Thyroid gland (tissue), 4 donors: ENCODE data around the gene IL11. TPM values are rescaled to one million over a fixed set of nuclear protein-coding genes. Genes with fewer than 3 reads are reported as not detected.
"Not testable (repeated sequence)": the region's sequence is repeated elsewhere in the genome, so short reads cannot be mapped to it uniquely, and the experiment has no call there.

Experiments
- DNase-seq, 2 donors: peaks; one replicate each; pipeline ENCODE4 v3.0.0-alpha.2; 2019
- H3K27ac ChIP-seq, 3 donors: fragments of 200-600 bp; sonication (generic); 1 replicate in 2 of 3; 2 replicates in 1 of 3; pipeline ENCODE4 v1.5.1; 2016 to 2019; ENCODE audit warnings: mild to moderate bottlenecking in 1 of 3, moderate library complexity in 1 of 3
- H3K27me3 ChIP-seq: fragments of 200-600 bp; sonication (generic); one replicate; pipeline ENCODE4 v1.5.1; 2019
- H3K36me3 ChIP-seq, 2 donors: fragments of 200-600 bp; sonication (generic); one replicate each; pipeline ENCODE4 v1.5.1; 2016 to 2019
- H3K4me1 ChIP-seq, 2 donors: fragments of 200-600 bp; sonication (generic); one replicate each; pipeline ENCODE4 v1.5.1; 2017 to 2019
- H3K4me3 ChIP-seq, 3 donors: fragments of 200-600 bp; sonication (generic); replicated peaks in 1 of 3; 1 replicate in 2 of 3; 2 replicates in 1 of 3; pipeline ENCODE4 v1.5.1; 2016; ENCODE audit warnings: mild to moderate bottlenecking in 1 of 3
- H3K9me3 ChIP-seq: fragments of 200-600 bp; sonication (generic); one replicate; pipeline ENCODE4 v1.5.1; 2017
- POLR2A ChIP-seq, 2 donors: fragments of 450-650 bp; IDR thresholded peaks; one replicate each; pipeline ENCODE4 v1.6.1; 2017; ENCODE audit warnings: antibody characterized with exemption in 2 of 2, mild to moderate bottlenecking in 2 of 2, moderate library complexity in 1 of 2
- WGBS, 2 donors: methylation state at CpG; one replicate each; pipeline ENCODE4 v1.1.5; 2017; 5-methylcytosine and 5-hydroxymethylcytosine counted together
- intact Hi-C: fragments of 100-400 bp; cut with DNase I; formaldehyde crosslinking; loops from one replicate; pipeline ENCODE4 v1.15.1; 2023
- total RNA-seq, 4 donors: library from RNA; depleted of rRNA; stranded (reverse); fragments of >200 nt; gene quantifications; one replicate each; pipeline ENCODE4 v1.2.3, GENCODE V29; 2016
- TF ChIP-seq, protein P1 (sequence below), 6 experiments: fragments of 200-600 bp in 3 of 6; fragments of 450-650 bp in 3 of 6; sonication (generic) in 3 of 6; IDR thresholded peaks; one replicate each; pipeline ENCODE4 v1.5.1; 2016 to 2019; ENCODE audit warnings: antibody characterized with exemption in 6 of 6, mild to moderate bottlenecking in 2 of 6, inconsistent platforms in 1 of 6, moderate library complexity in 1 of 6

The IL11 gene
- total RNA-seq, 4 donors from 2014 or later, result not detected

DNA sequence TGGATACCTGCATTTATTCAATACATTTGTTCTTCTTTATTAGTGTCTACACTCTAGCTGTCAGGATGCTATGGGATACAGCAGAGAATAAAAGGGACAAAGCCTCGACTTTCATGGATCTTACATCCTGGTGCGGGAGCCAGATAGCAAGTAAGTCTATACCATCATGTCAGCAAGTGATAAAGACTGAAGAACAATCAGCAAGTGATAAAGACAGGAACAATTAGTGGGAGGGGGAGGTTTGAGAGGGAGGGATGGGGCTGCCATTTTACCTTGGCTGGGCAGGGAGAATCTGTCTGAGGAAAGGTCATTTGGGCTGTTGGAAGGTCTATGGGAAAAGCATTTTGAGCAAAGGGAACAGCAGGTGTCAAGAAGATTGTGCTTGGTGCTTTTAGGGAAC lies 39.9 kb upstream of the IL11 start:
- TF ChIP-seq, protein P1, sequence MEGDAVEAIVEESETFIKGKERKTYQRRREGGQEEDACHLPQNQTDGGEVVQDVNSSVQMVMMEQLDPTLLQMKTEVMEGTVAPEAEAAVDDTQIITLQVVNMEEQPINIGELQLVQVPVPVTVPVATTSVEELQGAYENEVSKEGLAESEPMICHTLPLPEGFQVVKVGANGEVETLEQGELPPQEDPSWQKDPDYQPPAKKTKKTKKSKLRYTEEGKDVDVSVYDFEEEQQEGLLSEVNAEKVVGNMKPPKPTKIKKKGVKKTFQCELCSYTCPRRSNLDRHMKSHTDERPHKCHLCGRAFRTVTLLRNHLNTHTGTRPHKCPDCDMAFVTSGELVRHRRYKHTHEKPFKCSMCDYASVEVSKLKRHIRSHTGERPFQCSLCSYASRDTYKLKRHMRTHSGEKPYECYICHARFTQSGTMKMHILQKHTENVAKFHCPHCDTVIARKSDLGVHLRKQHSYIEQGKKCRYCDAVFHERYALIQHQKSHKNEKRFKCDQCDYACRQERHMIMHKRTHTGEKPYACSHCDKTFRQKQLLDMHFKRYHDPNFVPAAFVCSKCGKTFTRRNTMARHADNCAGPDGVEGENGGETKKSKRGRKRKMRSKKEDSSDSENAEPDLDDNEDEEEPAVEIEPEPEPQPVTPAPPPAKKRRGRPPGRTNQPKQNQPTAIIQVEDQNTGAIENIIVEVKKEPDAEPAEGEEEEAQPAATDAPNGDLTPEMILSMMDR (IDR thresholded peaks at IDR 0.05), result no peak
- no peak for TF ChIP-seq POLR2A (IDR thresholded peaks at IDR 0.05)
- intact Hi-C loops, result no loop called here
- Histone ChIP-seq H3K9me3 (no peaks in the 10 kb centered on the region), H3K27me3 (no peaks in the 10 kb centered on the region), H3K27ac (no peak overlapping the region), H3K4me3 (no peak overlapping the region), H3K4me1 (peaks cover 14 to 18% of the 10 kb centered on the region in 2 donors), H3K36me3 (no peaks in the 10 kb centered on the region)
- no peak for DNase-seq
- WGBS, 2 donors, result 95 to 98% methylated on average over 2 of the region's 2 CpGs

- not testable (repeated sequence) for H3K27ac ChIP-seq
These were observed 38.9 kb upstream of the IL11 start for GRCh38 chr19:55409179-55409578.

GRCh38 chr19:55408533-55408872 lies 38.2 kb upstream of the IL11 start:
- intact Hi-C loops, result no loop called here
- no peak for DNase-seq
- Histone ChIP-seq H3K9me3 (no peaks in the 10 kb centered on the region), H3K27ac (peak overlapping the region; percentile 91 to 99 (median 94)), H3K4me3 (peak overlapping the region in 2 of 3 donors; percentile 44 to 92), H3K4me1 (peaks cover 14 to 18% of the 10 kb centered on the region in 2 donors), H3K36me3 (peaks cover 0 to 5% of the 10 kb centered on the region in 2 donors), H3K27me3 (no peaks in the 10 kb centered on the region)
- 73 to 76% methylated on average over 9 of the region's 9 CpGs for WGBS, 2 donors
- TF ChIP-seq POLR2A (IDR thresholded peaks at IDR 0.05), result peak in 1 of 2 donors; percentile 22
- TF ChIP-seq, protein P1 (IDR thresholded peaks at IDR 0.05), result no peak

More at GRCh38 chr19:55409179-55409578, 38.9 kb upstream of the IL11 start:
- intact Hi-C loops, H3K9me3 ChIP-seq, H3K27me3 ChIP-seq, H3K36me3 ChIP-seq, H3K4me3 ChIP-seq, DNase-seq: not testable (repeated sequence)
- peaks cover 14 to 18% of the 10 kb centered on the region in 2 donors for H3K4me1 ChIP-seq
- WGBS, 2 donors, result 92 to 97% methylated on average over 8 of the region's 8 CpGs

DNA sequence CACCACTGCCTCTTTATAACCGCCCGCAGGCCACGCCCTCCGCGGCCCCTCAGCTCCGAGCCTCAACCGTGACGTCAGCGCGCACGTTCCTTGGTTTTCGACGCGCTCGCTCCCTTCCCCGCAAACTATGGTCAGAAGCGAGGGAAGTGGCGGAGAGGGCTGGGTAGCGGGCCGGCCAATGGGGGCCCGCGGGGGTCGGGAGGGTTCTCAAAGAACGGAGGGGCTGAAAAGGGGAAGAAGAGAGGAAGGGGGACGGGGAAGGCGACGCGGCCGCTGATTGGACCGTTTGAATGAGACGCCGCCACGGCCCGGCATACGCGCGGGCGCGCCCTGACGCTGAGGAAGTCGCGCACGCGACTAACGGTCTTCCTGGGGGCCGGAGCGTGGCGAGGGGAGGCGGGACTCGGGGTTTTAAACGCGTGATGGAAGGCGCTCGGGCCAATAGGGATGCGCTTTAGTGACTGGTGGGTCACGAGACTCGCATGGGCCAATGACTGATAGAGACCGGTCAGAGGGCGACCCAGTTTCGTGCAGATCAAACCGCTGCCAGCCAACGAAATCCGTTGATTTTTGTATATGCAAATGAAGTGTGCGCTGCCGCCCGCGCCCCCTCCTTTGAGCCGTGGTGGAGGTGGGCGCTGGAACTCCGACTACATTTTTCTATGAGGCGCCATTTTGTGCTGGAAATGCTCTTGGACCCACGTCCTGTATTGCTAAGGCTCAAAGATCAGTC lies 37.7 kb upstream of the IL11 start:
- intact Hi-C loops, result no loop called here
- Histone ChIP-seq H3K9me3 (no peaks in the 10 kb centered on the region), H3K36me3 (peaks cover 0 to 10% of the 10 kb centered on the region in 2 donors), H3K4me1 (peaks cover 14 to 18% of the 10 kb centered on the region in 2 donors), H3K27ac (peak overlapping the region; percentile 94 to 100 (median 99)), H3K4me3 (peak overlapping the region; percentile 69 to 93 (median 92)), H3K27me3 (no peaks in the 10 kb centered on the region)
- peak; percentile 99 for DNase-seq
- WGBS, 2 donors, result 1 to 2% methylated on average over 56 to 71 of the region's 72 CpGs
- TF ChIP-seq, protein P1 (IDR thresholded peaks at IDR 0.05), result no peak
- no peak for TF ChIP-seq POLR2A (IDR thresholded peaks at IDR 0.05)

DNA sequence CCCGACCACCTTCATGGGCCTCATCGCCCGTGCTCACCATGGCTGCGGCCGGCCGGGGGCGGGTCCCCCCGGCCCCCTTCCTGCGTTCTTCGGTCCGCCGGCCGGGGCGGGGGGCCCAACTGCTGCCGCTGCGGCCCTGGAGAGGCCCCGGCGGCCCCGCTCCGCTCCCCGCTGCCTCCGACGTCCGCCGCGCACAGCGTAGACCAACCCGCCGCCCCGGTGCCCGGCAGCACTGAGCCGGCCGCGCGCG lies 37.2 kb upstream of the IL11 start, which contains the start of gene UBE2S:
UBE2S (minus strand) TSS at position 239 of the 250 bp plus-strand sequence; CDS start at position 40, 199 bp downstream.
- H3K27me3 ChIP-seq, intact Hi-C loops, DNase-seq, H3K9me3 ChIP-seq: not testable (repeated sequence)
- peaks cover under 1 to 10% of the 10 kb centered on the region in 2 donors for H3K36me3 ChIP-seq
- H3K4me1 ChIP-seq, result peaks cover 14 to 18% of the 10 kb centered on the region in 2 donors
- H3K27ac ChIP-seq, result peak within 1 kb of the TSS; percentile 94 to 100 (median 99)
- 3% methylated on average over 6 of the region's 36 CpGs; no CpG with 5 or more reads in 1 of the 2 donors for WGBS, 2 donors
- TF ChIP-seq, protein P1 (IDR thresholded peaks at IDR 0.05), result peak in 1 of 6 experiments; percentile 1
- peak; percentile 88 to 100 for TF ChIP-seq POLR2A (IDR thresholded peaks at IDR 0.05)
- peak within 1 kb of the TSS; percentile 69 to 93 (median 92) for H3K4me3 ChIP-seq
